GM19372 (cell line): ENCODE measurements around the gene DTWD2.
"Not testable (repeated sequence)": the region's sequence is repeated elsewhere in the genome, so short reads cannot be mapped to it uniquely, and the experiment has no call there.

ENCODE experiments used
- ATAC-seq: cut with Tn5 transposase; IDR thresholded peaks from one replicate; pipeline ENCODE4 v1.9.1; 2021; ENCODE audit warnings: mild to moderate bottlenecking, low read depth, moderate library complexity; ENCODE audit not compliant: unreplicated experiment

The DTWD2 gene

DNA sequence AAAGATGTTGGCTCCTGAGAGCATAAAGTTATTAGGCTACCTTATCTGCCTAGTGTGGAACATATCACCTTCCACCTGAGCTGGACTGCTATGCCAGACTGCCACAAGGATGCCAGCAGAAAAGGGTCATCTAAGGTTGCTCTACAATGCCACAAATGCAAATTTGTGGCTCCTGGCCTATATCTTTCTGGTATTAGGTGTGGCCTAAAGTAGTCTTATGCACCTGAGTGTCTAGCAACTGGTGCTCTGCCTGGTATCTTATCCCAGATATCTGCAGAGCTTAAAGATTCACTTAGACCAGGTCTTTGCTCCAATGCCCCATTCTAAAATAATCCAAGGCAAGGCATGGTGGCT lies 34.7 kb downstream of the DTWD2 start:
- no peak for ATAC-seq

DNA sequence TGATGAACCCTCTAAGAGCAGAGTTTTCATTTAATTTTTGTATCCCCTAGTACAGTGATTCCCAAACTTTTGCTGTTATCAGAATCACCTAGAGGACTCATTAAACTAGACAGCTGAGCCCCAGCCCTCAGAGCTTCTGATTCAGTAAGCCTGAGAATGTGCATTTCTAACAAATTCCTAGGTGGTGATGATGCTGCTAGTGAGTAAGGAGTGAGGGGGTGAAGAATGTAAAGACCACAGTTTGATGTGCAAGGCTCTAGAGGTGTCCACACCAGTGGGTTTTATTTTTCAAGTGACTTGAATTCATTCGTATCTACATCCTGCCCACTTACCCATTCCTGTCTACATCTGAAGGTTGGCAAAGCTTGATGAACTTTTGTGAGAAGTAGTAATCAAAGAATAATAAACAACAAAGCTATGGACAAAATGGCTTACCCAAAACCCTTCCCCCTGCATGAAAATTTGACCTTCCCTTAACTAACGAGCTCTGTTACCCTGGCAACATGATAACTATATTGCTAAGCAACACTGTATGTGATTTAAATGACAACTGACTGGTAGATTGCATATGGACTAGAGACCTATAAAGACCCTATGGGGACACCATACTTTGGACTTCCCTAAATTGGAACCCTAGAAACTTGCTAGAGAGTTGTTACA lies 35.2 kb downstream of the DTWD2 start:
- ATAC-seq: no peak

DNA sequence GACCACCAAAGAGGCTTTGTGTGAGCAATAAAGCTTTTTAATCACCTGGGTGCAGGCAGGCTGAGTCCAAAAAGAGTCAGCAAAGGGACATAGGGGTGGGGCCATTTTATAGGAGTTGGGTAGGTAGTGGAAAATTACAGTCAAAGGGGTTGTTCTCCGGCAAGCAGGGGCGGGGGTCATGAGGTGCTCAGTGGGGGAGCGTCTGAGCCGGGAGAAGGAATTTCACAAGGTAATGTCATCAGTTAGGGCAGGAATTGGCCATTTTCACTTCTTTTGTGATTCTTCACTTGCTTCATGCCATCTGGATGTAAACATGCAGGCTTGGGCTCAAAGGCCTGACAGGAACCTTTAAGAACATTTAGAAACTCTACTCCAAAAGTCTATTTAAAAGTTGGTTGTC lies 36.0 kb downstream of the DTWD2 start:
- ATAC-seq: not testable (repeated sequence)

DNA sequence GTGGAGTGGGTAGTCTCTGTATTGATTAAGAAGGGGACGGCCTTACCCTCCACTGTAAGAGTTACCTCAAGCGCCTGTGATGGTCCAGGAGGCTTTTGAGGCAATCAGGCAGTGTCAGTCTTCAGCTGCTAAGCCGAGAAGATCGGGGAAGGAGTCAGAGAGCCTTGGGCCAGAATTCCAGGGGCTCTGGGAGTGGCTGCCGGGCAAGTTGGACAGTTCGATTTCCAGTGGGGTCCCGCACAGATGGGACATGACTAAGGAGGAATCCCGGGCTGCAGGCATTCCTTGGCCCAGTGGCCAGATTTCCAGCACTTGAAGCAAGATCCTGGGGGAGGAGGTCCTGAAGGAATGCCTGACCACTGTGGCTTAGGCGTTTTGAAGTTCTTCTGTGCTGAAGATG lies 38.0 kb downstream of the DTWD2 start:
- not testable (repeated sequence) for ATAC-seq

DNA sequence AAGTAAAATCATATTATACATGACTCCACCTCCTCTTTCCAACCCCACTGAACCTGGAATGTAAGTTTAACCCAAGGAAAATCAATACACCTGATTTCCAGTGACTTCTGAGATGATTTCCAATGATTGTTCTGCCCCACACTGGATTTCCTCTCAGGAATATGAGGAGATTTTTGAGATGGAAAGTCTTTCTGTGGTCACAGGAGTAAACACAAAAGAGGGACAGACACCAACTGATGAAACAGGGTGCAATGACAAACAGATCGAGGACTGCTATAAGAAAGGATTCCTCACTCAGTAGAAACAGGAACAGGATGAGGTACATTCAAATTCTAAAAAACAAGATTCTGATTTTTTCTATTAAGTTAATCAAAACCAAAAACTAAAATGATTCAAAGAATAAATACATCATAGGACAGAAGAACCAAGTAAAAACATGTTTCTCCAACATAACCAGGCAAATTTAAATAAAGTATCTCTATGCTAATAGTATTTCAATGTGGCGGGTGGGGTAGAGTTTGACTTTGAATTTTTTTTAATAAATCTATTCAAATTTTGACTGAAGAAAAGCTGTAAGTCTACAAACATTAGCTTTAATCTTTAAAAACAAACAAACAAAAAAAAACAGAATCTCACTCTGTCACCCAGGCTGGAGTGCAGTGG lies 42.1 kb downstream of the DTWD2 start:
- no peak for ATAC-seq

DNA sequence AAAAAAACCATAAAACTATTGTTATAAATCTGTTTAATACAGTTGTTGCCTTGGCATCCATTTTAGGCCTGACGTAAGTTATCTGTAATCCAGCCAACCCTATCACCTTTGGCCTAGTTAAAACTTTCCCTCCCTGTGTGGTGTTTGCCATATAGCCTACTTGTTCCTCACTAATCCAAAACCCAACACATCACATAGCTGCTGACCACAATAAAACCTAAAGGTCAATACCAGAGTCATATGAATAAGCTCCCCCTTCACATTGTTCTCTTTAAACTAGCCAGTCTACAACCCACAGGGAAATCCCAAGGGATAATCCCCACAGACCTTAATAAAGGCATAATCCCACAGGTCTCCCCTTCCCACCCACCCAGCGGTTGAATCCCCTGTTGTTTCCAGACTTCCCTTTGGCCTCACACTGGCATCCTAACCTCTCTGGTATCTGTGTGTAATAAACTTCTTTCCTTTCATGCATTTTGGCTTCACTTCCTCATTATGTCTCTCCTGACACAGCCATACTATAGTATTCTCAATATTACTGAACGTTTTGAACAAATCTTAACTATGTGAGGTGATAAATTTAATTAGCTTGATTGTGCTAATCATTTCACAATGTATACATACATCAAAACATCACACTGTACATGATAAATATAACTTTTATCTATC lies 50.8 kb downstream of the DTWD2 start:
- ATAC-seq: no peak

DNA sequence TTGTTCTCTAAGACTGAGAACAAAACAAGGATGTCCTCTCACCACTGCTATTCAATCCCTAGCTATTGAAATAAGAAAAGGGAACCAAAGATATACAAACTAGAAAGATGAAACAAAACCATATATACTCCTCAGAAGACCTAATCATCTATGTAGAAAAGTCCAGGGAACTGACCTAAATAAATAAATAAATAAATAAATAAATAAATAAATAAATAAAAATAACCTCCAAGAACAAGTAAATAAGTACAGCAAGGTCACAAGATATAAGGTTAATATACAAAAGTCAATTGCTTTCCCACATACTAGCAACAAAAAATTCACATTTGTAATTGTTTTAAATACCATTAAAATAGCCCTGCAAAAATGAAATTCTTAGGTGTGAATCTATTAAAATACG lies 54.6 kb downstream of the DTWD2 start:
- no peak for ATAC-seq

DNA sequence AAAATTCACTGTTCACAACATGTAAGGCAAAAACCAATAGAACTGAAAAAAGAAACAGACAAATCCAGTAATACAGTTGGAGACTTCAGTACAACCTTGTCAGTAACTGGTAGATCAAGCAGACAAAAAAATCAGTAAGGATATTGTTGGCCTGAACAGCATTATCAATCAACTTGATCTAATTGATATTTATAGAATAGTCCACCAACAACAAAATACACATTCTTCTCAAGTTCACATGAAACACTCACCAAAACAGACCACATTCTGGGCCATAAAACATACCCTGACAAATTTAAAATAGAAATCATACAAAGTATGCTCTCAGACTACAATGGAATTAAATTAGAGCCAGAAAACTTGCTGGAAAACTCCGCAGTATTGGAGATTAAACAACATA lies 56.8 kb downstream of the DTWD2 start:
- ATAC-seq: no peak

DNA sequence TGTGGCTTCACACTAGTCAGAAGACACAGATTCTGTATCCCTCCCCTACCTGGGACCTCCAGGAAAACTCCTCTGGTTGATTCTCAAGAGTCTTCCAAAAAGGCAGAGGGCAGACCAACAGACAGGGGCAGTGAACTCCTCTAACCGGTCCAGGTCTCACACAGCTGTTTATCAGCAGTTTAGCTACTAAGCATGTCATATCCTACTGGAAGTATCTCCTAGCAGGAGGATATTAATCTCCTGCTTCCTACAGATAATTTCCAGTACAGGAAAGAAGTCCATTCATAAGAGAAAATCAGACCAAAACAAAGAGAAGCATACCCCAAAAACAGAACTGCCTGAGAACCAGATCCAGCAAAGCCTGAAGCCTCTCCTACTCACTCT lies 64.3 kb downstream of the DTWD2 start:
- no peak for ATAC-seq

DNA sequence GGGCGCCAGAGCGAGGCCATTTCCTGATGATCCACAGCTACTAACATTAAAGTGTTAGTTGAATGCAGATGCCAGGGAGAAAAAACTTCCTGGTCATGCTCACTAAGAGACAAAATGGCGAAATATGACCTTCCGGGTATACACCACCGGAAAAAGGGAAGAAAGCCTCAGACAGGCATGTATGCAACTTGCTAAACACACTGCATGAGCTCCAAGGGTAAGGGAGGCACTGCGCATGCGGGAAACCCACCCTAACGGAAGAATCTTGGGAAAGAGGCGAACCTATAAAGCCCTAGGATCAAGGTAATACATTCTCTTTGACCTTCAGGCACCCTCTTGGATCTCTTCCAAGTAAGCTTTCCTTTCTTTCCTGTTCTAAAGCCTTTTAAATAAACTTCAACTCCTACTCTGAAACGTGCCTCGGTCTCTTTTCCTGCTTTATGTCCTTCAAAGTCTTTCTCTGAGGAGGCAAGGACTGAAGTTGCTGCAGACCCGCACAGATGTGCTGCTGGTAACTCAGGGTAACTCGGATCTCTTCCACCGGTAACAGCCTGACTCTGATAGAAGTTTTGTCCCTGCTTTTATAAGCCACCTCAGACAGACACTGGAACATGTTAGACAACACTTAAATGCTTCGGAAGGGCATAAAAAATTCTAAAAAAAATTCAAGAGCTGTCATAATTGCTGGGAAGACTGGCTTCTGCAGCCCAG lies 64.9 kb downstream of the DTWD2 start:
- ATAC-seq: no peak

DNA sequence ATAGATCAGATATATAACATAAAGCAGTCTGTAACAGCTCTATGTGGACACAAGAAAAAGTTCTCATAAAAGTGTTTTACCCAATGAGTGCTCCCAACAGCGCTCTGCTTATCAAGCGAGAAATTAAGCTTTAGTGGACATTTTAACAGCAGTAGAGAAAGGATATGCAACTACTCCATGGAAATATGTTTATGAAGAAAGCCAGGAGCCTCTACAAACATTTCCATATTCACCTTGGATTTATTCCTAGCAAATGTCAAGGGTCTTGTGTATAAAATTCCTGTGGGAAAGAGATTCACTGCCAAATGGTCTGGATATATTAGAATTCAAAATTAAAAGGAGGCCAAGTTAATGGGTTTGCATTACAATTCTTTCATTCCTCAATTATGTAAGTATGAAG lies 66.5 kb downstream of the DTWD2 start:
- no peak for ATAC-seq

DNA sequence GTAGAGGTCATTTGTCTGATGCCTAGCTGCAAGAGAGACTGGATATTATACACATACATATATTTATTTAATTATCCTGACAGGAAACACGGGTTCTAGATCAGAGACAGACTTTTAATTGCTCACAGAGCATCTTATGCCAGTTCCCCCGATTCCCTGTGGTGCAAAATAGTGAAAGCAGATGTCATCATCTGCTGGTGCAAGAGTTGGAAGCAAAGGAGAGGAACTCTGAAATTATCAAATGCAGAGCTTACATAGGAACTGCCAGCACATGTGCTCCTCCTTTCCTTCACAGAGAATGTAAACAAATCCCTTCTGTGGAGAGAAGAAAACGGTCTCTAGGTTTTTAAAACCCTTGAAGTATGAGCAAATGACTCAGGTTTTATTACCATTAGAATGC lies 69.3 kb downstream of the DTWD2 start:
- ATAC-seq: no peak

DNA sequence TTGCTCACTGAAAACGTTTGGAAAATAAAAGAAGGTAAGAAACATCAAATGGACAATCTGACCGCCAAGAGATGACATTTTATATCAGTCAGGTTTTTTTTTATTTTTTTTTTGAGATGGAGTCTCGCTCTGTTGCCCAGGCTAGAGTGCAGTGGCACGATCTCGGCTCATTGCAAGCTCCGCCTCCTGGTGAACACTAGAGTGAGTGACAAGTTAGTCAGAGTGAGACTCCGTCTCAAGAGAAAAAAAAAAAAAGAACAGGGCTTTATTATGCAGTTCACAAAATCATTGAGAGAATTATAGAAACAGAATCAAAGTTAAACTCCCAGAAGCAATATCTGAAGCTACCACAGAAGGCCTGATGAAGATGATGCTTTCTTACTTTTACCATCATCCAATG lies 70.1 kb downstream of the DTWD2 start:
- ATAC-seq: no peak

DNA sequence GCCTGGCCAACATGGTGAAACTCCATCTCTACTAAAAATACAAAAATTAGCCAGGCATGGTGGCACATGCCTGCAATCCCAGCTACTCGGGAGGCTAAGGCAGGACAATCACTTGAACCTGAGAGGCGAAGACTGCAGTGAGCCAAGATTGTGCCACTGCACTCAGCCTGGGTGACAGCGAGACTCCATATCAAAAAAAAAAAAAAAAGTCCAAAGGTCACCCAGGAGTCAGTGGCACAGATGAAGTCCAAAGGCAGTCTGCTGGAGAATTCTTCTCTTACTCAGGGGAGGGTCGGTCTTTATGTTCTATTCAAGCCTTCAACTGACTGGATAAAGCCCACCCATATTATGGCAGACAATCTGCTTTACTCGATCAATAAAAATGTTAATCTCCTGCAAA lies 80.8 kb downstream of the DTWD2 start:
- ATAC-seq: not testable (repeated sequence)

DNA sequence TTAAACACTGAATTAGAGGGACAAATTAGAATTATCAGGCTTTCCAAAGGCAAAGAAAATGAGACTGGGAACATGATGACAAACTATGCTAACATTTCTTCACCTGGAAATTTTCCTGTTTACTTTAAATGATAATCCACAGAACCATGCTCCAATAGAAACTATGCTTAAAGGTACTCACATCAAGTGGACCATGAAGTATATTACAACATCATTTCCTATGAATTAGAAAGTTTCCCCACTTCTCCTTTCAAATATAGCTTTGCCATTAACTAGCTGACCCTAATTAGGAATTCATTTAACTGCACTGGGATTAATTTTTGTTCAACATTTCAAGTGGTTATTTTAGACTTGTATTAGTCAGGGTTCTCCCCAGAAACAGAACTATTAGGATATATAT lies 81.4 kb downstream of the DTWD2 start:
- ATAC-seq: no peak

DNA sequence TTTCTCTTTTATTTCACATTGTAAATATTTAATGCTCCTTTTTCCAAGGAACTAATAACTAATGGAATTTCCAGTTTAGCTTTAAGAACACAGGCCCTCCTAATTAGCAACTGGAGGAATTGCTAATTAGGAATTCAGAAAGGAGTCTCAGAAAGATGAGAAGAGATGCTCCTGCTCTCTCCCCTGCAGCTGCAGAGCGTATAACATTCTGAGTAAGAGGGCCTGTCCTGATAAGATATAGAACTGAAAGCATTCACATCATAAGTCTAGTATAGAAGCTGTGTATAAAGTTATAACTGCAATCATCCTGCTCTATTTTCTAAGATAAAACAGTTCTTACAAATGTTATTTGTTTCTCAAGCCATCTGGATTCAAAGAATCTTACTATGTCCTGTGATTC lies 83.2 kb downstream of the DTWD2 start:
- no peak for ATAC-seq

DNA sequence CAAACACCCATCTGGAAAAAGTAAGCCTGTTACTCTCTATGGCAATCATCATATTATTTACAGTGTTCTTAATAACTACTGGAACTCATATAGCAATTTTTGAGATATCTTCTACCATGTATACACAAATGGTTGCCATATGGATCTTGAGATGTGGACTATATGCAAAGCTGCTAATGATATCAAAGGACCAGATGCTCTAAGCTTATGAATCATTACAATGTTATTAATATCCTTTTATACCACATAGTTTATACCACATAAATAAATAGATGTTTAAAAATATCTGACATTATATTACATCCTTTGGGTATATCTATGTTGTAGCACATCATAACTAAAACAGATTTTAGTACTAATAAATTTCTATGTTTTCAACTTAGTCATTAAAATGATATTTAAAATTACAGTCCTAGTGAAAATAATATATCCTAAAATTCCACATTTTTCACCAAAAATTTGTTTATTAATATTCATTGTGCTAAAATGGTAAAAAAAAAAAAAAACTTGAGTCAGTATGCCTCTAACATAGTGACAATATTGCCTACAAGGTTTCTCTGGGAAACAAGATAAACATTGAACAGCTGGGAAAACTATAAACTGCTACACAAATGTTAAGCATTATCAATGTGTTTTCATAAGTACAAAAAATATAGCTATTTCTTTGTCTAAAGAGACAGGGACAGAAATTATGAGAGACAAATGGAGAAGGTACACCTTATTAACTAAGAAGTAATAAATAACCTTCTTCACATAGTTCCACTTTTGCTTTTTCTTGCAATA lies 85.5 kb downstream of the DTWD2 start:
- no peak for ATAC-seq

DNA sequence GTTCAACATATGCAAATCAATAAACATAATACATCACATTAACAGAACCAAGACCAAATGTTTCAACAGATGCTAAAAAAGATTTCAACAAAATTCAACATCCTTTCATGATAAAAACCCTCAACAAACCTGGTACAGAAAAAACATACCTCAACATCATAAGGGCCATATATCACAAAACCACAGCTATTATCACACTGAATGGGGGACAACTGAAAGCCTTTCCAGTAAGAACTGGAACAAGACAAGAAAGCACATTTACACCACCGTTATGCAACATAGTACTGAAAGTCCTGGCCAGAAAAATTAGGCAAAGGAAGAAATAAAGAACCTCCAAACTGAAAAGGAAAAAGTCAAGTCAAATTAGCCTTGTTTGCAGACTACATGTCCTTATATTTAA lies 93.6 kb downstream of the DTWD2 start:
- ATAC-seq: no peak

DNA sequence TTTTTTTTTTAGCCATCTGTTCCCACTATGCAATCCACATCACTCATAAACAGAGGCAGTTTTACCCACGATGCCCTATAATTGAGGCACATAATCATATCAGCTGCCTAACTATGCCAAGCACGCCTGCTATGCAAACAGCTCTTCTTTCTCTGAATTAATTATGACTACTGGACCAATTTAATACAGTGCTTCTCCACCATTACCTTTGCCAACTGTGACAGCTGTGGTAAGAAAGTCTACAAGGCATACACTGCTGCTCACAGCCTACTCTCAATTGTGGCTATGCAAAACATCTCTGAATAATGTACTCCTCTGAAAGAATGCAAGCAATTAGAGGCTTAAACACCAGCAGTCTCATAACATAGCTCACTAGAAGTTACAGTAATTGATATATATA lies 97.1 kb downstream of the DTWD2 start:
- no peak for ATAC-seq

DNA sequence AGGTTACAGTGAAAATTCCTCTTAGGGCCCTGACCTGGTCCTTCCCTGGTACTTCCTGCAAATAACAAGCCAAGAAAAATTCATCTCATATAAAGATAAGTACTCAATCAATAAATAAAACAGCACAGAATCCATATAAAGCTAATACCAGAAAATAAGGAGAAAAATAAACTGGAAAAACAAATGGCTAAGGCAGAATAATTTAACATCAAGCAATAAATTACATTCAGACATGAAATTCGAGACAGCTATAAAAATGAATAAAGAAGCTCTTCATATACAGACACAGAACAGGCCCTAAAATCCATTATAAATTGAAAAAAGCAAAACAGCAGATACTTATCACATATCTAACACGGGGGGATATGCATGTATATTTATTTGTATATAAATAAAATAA lies 99.2 kb downstream of the DTWD2 start:
- ATAC-seq: no peak

DNA sequence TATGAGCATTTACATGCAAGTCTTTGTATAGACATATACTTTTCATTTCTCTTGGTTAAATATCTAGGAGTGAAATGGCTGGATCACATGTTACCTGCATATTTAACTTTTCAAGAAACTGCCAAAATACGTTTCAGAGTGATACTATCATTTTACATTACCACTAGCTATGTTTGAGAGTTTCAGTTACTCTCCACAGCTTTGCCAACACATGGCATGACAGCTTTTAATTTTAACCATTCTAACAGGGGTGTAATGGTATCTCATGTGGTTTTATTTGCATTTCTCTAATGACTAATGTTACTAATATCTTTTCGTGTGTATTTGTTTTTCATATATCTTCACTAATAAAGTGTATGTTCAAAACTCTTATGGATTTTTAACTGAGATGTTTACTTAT lies 99.8 kb downstream of the DTWD2 start:
- ATAC-seq: no peak
